Anterior cingulate cortex (tissue), 58 donors: ENCODE measurements around the gene PCDHB11.
A peak's percentile ranks its signal among the peaks of the same experiment; 100 is the strongest.
"Not testable (repeated sequence)": the region's sequence is repeated elsewhere in the genome, so short reads cannot be mapped to it uniquely, and the experiment has no call there.

Experiments
- DNase-seq, 58 donors: peaks; one replicate each; lab custom pipeline; 2025; lab: John Stamatoyannopoulos, UW

Gene PCDHB11

GRCh38 chr5:141184117-141184855 is 15.1 kb upstream of the PCDHB11 start:
- not testable (repeated sequence) for DNase-seq

DNA sequence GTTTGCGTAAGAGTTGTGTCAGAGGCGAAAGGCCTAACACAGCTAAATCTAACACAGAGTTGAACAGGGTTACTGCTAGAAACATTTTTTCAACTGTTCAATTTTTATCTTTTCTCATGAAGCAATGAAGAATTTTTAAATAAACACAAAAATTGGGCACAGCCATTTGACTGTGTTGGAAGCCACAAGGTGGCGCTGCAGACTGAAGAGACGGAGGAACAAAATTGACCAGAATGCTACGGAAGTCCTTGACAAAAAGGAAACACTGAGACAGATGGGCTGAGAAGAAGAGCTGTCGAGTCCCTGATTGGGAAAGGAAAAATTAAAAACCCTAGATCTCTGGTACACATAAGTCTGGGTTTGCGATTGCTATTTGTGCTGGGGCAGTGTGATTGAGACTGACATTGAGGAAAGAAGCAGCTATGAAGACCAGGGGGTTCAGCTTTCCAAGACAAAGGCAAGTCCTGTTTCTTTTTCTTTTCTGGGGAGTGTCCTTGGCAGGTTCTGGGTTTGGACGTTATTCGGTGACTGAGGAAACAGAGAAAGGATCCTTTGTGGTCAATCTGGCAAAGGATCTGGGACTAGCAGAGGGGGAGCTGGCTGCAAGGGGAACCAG is 12.4 kb upstream of the PCDHB11 start, which contains the start of gene PCDHB9:
TSS of gene PCDHB9 (plus strand) at position 265 of the 616 bp plus-strand sequence. CDS start at position 423, 158 bp downstream.
- peak in 1 of 58 donors; percentile 8 for DNase-seq

DNA sequence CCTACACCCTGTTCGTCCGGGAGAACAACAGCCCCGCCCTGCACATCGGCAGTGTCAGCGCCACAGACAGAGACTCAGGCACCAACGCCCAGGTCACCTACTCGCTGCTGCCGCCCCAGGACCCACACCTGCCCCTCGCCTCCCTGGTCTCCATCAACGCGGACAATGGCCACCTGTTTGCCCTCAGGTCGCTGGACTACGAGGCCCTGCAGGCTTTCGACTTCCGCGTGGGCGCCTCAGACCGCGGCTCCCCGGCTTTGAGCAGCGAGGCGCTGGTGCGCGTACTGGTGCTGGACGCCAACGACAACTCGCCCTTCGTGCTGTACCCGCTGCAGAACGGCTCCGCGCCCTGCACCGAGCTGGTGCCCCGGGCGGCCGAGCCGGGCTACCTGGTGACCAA is 10.7 kb upstream of the PCDHB11 start:
- not testable (repeated sequence) for DNase-seq

DNA sequence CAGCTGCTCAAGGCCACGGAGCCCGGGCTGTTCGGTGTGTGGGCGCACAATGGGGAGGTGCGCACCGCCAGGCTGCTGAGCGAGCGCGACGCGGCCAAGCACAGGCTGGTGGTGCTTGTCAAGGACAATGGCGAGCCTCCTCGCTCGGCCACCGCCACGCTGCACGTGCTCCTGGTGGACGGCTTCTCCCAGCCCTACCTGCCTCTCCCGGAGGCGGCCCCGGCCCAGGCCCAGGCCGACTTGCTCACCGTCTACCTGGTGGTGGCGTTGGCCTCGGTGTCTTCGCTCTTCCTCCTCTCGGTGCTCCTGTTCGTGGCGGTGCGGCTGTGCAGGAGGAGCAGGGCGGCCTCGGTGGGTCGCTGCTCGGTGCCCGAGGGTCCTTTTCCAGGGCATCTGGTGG is 10.3 kb upstream of the PCDHB11 start:
- not testable (repeated sequence) for DNase-seq

DNA sequence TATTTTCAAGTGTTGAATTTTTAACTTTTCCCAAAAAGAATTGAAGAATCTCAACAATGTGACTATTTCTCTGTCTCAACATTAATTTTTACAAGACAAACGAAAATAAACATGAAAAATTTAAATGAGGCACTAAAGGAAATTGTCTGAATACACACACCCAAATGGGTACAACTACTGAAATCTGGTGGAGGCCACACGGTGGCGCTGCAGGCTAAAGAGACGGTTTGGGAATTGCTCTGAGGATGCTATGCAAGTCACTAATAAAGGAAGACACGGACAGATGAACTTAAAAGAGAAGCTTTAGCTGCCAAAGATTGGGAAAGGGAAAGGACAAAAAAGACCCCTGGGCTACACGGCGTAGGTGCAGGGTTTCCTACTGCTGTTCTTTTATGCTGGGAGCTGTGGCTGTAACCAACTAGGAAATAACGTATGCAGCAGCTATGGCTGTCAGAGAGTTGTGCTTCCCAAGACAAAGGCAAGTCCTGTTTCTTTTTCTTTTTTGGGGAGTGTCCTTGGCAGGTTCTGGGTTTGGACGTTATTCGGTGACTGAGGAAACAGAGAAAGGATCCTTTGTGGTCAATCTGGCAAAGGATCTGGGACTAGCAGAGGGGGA is 7.2 kb upstream of the PCDHB11 start, which contains the start of gene PCDHB10:
TSS of gene PCDHB10 (plus strand) at position 244 of the 616 bp plus-strand sequence. CDS start at position 444, 200 bp downstream.
- DNase-seq: peak in 8 of 58 donors; percentile 3 to 26 (median 14)

GRCh38 chr5:141194332-141194731 is 5.1 kb upstream of the PCDHB11 start:
- not testable (repeated sequence) for DNase-seq

DNA sequence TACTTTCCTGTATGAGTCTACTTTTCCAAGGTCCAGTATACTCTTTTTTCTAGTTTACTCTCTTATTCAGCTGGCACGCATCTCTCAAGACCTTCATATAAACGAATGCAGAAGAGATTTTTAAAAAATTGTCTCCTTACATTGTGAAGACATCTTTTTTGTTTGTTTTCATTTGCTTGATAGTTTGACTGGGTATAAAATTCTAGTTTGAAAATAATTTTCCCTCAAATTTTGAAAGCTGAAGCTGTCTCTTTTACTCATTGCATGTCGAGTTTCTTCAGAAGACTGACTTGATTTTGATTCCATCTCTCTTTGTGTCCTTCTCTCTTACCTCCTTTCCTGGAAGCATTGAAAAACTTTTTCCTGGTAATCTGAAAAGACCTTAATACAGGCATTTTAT is 3.1 kb upstream of the PCDHB11 start:
- no peak for DNase-seq

DNA sequence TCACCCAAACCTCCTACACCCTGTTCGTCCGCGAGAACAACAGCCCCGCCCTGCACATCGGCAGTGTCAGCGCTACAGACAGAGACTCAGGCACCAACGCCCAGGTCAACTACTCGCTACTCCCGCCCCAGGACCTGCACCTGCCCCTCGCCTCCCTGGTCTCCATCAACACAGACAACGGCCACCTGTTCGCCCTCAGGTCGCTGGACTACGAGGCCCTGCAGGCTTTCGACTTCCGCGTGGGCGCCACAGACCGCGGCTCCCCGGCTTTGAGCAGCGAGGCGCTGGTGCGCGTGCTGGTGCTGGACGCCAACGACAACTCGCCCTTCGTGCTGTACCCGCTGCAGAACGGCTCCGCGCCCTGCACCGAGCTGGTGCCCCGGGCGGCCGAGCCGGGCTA is 1.7 kb downstream of the PCDHB11 start:
- DNase-seq: not testable (repeated sequence)

GRCh38 chr5:141201646-141202045 is 2.2 kb downstream of the PCDHB11 start:
- not testable (repeated sequence) for DNase-seq

- DNase-seq: no peak
Observed at GRCh38 chr5:141208478-141208877, 9.1 kb downstream of the PCDHB11 start, which contains the start of gene PCDHB12. Gene PCDHB12 (plus strand): TSS chr5:141208719. CDS start chr5:141208908, 189 bp downstream.

DNA sequence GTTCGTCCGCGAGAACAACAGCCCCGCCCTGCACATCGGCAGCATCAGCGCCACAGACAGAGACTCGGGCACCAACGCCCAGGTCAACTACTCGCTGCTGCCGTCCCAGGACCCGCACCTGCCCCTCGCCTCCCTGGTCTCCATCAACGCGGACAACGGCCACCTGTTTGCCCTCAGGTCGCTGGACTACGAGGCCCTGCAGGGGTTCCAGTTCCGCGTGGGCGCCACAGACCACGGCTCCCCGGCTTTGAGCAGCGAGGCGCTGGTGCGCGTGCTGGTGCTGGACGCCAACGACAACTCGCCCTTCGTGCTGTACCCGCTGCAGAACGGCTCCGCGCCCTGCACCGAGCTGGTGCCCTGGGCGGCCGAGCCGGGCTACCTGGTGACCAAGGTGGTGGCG is 10.9 kb downstream of the PCDHB11 start:
- DNase-seq: not testable (repeated sequence)

DNA sequence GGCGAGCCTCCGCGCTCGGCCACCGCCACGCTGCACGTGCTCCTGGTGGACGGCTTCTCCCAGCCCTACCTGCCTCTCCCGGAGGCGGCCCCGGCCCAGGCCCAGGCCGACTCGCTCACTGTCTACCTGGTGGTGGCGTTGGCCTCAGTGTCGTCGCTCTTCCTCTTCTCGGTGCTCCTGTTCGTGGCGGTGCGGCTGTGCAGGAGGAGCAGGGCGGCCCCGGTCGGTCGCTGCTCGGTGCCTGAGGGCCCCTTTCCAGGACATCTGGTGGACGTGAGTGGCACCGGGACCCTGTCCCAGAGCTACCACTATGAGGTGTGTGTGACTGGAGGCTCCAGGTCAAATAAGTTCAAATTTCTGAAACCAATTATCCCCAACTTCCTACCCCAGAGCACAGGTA is 11.4 kb downstream of the PCDHB11 start:
- DNase-seq: not testable (repeated sequence)

DNA sequence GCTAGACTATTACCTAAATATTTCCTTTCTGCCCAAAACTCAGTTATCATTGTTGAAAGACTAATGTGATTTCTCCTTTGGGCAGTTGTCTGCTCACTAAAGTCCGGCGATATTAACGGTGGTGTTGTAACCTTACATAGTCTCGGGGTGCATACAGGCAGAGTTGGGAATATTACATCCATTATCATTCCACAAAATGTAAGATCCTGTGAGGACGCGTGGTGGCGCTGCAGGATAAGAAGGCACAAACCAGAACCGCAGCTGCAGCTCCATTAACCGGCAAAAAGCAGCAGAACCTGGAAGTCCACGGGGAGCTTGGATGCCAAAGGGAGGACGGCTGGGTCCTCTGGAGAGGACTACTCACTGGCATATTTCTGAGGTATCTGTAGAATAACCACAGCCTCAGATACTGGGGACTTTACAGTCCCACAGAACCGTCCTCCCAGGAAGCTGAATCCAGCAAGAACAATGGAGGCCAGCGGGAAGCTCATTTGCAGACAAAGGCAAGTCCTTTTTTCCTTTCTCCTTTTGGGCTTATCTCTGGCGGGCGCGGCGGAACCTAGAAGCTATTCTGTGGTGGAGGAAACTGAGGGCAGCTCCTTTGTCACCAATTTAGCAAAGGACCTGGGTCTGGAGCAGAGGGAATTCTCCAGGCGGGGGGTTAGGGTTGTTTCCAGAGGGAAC is 14.4 kb downstream of the PCDHB11 start, which contains the start of gene PCDHB13:
TSS of gene PCDHB13 (plus strand) at position 264 of the 684 bp plus-strand sequence. CDS start at position 469, 205 bp downstream.
- DNase-seq: peak in 7 of 58 donors; percentile 1 to 12 (median 10)

GRCh38 chr5:141214583-141214982 is 15.2 kb downstream of the PCDHB11 start:
- DNase-seq: not testable (repeated sequence)

- not testable (repeated sequence) for DNase-seq
Observed at GRCh38 chr5:141215504-141215903, 16.1 kb downstream of the PCDHB11 start.

DNA sequence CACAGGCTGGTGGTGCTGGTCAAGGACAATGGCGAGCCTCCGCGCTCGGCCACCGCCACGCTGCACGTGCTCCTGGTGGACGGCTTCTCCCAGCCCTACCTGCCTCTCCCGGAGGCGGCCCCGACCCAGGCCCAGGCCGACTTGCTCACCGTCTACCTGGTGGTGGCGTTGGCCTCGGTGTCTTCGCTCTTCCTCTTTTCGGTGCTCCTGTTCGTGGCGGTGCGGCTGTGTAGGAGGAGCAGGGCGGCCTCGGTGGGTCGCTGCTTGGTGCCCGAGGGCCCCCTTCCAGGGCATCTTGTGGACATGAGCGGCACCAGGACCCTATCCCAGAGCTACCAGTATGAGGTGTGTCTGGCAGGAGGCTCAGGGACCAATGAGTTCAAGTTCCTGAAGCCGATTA is 16.6 kb downstream of the PCDHB11 start:
- not testable (repeated sequence) for DNase-seq

- DNase-seq: peak in 1 of 58 donors; percentile 1
Observed at GRCh38 chr5:141223112-141223783, 23.8 kb downstream of the PCDHB11 start, which contains the start of gene PCDHB14. Gene PCDHB14 (plus strand): TSS chr5:141223343. CDS start chr5:141223506, 163 bp downstream.

DNA sequence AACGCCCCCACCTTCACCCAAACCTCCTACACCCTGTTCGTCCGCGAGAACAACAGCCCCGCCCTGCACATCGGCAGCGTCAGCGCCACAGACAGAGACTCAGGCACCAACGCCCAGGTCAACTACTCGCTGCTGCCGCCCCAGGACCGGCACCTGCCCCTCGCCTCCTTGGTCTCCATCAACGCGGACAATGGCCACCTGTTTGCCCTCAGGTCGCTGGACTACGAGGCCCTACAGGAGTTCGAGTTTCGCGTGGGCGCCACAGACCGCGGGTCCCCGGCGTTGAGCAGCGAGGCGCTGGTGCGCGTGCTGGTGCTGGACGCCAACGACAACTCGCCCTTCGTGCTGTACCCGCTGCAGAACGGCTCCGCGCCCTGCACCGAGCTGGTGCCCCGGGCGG is 25.4 kb downstream of the PCDHB11 start:
- DNase-seq: not testable (repeated sequence)

DNA sequence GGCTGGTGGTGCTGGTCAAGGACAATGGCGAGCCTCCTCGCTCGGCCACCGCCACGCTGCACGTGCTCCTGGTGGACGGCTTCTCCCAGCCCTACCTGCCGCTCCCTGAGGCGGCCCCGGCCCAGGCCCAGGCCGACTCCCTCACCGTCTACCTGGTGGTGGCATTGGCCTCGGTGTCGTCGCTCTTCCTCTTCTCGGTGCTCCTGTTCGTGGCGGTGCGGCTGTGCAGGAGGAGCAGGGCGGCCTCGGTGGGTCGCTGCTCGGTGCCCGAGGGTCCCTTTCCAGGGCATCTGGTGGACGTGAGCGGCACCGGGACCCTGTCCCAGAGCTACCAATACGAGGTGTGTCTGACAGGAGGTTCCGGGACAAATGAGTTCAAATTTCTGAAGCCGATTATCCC is 26.0 kb downstream of the PCDHB11 start:
- not testable (repeated sequence) for DNase-seq
